Measurements from ENCODE around the gene MEPCE. TPM values are rescaled to one million over a fixed set of nuclear protein-coding genes. Genes with fewer than 3 reads are reported as not detected.

MEPCE gene
- total and polyA plus RNA-seq, 9 donors: 29.4 to 60.6 (median 44.7) TPM

GRCh38 chr7:100466653-100467605, 37.3 kb downstream of the MEPCE start:
- peaks cover 7% of the 10 kb centered on the region for H3K4me1 ChIP-seq (ENCODE audit: insufficient read depth)
- H3K27me3 ChIP-seq: no peaks in the 10 kb centered on the region
- peak overlapping the region in 1 of 2 donors; percentile 1 for H3K27ac ChIP-seq
- H3K9me3 ChIP-seq: no peaks in the 10 kb centered on the region
- TF ChIP-seq EP300 (IDR thresholded peaks at IDR 0.05) (no peak), POLR2A (IDR thresholded peaks at IDR 0.05) (no peak), CTCF (IDR thresholded peaks at IDR 0.05) (no peak)
- H3K4me3 ChIP-seq: no peak overlapping the region
- intact Hi-C loops (cut with DNase I): loop anchor here in 3 of 4 donors (5.0 to 10.0 kb wide), 4 partner anchors 95 to 258 kb away; partner anchors contain the start of genes EPO (in 2 of the 3) and GIGYF1 (in 2 of the 3)
- DNase-seq: no peak
- WGBS, 3 donors: 67 to 72% (median 71%) methylated on average over 32 of the region's 32 CpGs
- no peaks in the 10 kb centered on the region for H3K36me3 ChIP-seq

- Histone ChIP-seq H3K4me1 (ENCODE audit: insufficient read depth) (peaks cover 7% of the 10 kb centered on the region), H3K4me3 (no peak overlapping the region), H3K36me3 (no peaks in the 10 kb centered on the region), H3K27ac (peak overlapping the region in 1 of 2 donors; percentile 28), H3K9me3 (no peaks in the 10 kb centered on the region), H3K27me3 (no peaks in the 10 kb centered on the region)
- no peak for DNase-seq
- intact Hi-C loops (cut with DNase I): loop anchor here in 3 of 4 donors (2.0 to 10.0 kb wide), 5 partner anchors 94 to 257 kb away; partner anchors contain the start of genes EPO (in 2 of the 3) and GIGYF1 (in 2 of the 3)
- TF ChIP-seq EP300 (IDR thresholded peaks at IDR 0.05) (no peak), CTCF (IDR thresholded peaks at IDR 0.05) (no peak), POLR2A (IDR thresholded peaks at IDR 0.05) (no peak)
- WGBS, 3 donors: 55 to 59% (median 59%) methylated on average over 19 to 22 of the region's 22 CpGs
Measured at GRCh38 chr7:100467638-100468373, 38.2 kb downstream of the MEPCE start.

GRCh38 chr7:100469227-100470044, 39.8 kb downstream of the MEPCE start:
- Histone ChIP-seq H3K9me3 (no peaks in the 10 kb centered on the region), H3K36me3 (no peaks in the 10 kb centered on the region), H3K27ac (peak overlapping the region in 1 of 2 donors; percentile 42), H3K27me3 (no peaks in the 10 kb centered on the region), H3K4me1 (ENCODE audit: insufficient read depth) (peaks cover 7% of the 10 kb centered on the region), H3K4me3 (no peak overlapping the region)
- DNase-seq: peak; percentile 88 to 94 (median 92)
- peak; percentile 90 to 93 (median 92) for TF ChIP-seq CTCF (IDR thresholded peaks at IDR 0.05)
- TF ChIP-seq POLR2A (IDR thresholded peaks at IDR 0.05): no peak
- 26 to 30% (median 26%) methylated on average over 13 of the region's 13 CpGs for WGBS, 3 donors
- intact Hi-C loops (cut with DNase I): loop anchor here (2.0 to 10.0 kb wide), 8 partner anchors 93 to 615 kb away; partner anchors contain the start of genes GIGYF1 (in 3 of the 4), EPO (in 2 of the 4), TRIP6 (in 2 of the 4) and SLC12A9 (in 1 of the 4)
